Mucosa of stomach (tissue), 1 donor: ENCODE data around the gene LARGE1.

ENCODE experiments used
- H3K27me3 ChIP-seq: one replicate; pipeline ENCODE4 v1.7.0; 2013; ENCODE audit warnings: mild to moderate bottlenecking, low read length; ENCODE audit not compliant: control insufficient read depth, insufficient read depth
- H3K36me3 ChIP-seq: one replicate; pipeline ENCODE4 v1.7.0; 2013; ENCODE audit warnings: low read length; ENCODE audit not compliant: control insufficient read depth, insufficient read depth
- H3K4me1 ChIP-seq: one replicate; pipeline ENCODE4 v1.7.0; 2013; ENCODE audit warnings: mild to moderate bottlenecking, low read length; ENCODE audit not compliant: control insufficient read depth, insufficient read depth
- H3K4me3 ChIP-seq: one replicate; pipeline ENCODE4 v1.7.0; 2013; ENCODE audit warnings: low read length
- H3K9ac ChIP-seq: one replicate; pipeline ENCODE4 v1.7.0; 2013; ENCODE audit warnings: mild to moderate bottlenecking, low read length, moderate library complexity
- H3K9me3 ChIP-seq: one replicate; pipeline ENCODE4 v1.7.0; 2013; ENCODE audit warnings: mild to moderate bottlenecking, low read length, moderate library complexity; ENCODE audit not compliant: control insufficient read depth
- donor health status: Pancreatic carcinoma.

Gene LARGE1

GRCh38 chr22:33848251-33848650 lies 72.0 kb downstream of the LARGE1 start:
- Histone ChIP-seq H3K36me3 (no peaks in the 10 kb centered on the region), H3K27me3 (no peaks in the 10 kb centered on the region), H3K4me1 (peaks cover 28% of the 10 kb centered on the region), H3K4me3 (no peak overlapping the region), H3K9me3 (no peaks in the 10 kb centered on the region), H3K9ac (no peak overlapping the region)

- Histone ChIP-seq H3K9me3 (no peaks in the 10 kb centered on the region), H3K36me3 (no peaks in the 10 kb centered on the region), H3K27me3 (no peaks in the 10 kb centered on the region), H3K9ac (no peak overlapping the region), H3K4me1 (no peaks in the 10 kb centered on the region), H3K4me3 (no peak overlapping the region)
These were observed 76.0 kb downstream of the LARGE1 start for GRCh38 chr22:33844273-33844672.

DNA sequence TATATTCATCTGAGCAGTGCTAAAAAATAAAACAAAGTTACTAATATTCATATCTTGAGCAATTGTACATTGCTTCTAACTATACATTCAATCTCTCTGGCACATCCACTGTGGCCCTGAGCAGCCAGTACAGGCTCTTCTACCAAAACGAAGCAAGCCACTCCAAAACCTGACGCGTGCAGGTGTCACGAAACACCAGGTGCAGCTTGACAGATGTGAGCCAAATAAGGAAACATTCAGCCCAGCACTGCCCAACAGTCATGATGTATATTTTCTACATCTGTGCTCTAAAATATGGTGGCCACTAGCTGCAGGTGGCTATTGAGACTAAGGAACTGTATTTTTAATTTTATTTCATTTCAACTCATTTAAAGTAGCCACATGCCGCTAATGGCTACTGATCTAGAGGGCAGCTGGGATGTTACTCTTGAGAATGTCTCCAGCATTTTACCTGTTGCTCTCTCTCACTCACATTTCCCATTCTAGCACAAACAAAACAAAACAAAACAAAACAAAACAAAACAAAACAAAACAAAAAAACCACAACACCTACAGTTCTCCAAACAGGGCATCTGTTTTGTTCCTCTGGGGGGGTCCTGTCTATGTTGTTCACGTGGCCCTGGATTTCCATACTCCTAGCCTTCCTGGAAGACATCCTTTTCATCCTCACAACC lies 77.7 kb downstream of the LARGE1 start:
- Histone ChIP-seq H3K9me3 (no peaks in the 10 kb centered on the region), H3K4me3 (no peak overlapping the region), H3K9ac (no peak overlapping the region), H3K4me1 (no peaks in the 10 kb centered on the region), H3K27me3 (no peaks in the 10 kb centered on the region), H3K36me3 (no peaks in the 10 kb centered on the region)

GRCh38 chr22:33842006-33842354 lies 78.3 kb downstream of the LARGE1 start:
- Histone ChIP-seq H3K4me1 (no peaks in the 10 kb centered on the region), H3K27me3 (no peaks in the 10 kb centered on the region), H3K9me3 (no peaks in the 10 kb centered on the region), H3K9ac (no peak overlapping the region), H3K36me3 (no peaks in the 10 kb centered on the region), H3K4me3 (no peak overlapping the region)

- Histone ChIP-seq H3K9me3 (no peaks in the 10 kb centered on the region), H3K36me3 (no peaks in the 10 kb centered on the region), H3K4me1 (peaks cover 1% of the 10 kb centered on the region), H3K9ac (no peak overlapping the region), H3K4me3 (no peak overlapping the region), H3K27me3 (no peaks in the 10 kb centered on the region)
These were observed 78.8 kb downstream of the LARGE1 start for GRCh38 chr22:33841281-33842005.

- Histone ChIP-seq H3K27me3 (no peaks in the 10 kb centered on the region), H3K36me3 (no peaks in the 10 kb centered on the region), H3K9me3 (no peaks in the 10 kb centered on the region), H3K9ac (no peak overlapping the region), H3K4me1 (peaks cover 9% of the 10 kb centered on the region), H3K4me3 (no peak overlapping the region)
These were observed 81.6 kb downstream of the LARGE1 start for GRCh38 chr22:33838644-33839043.

- H3K9ac ChIP-seq = no peak overlapping the region
- H3K36me3 ChIP-seq = no peaks in the 10 kb centered on the region
- H3K4me3 ChIP-seq = no peak overlapping the region
- H3K4me1 ChIP-seq = peaks cover 10% of the 10 kb centered on the region
- no peaks in the 10 kb centered on the region for H3K9me3 ChIP-seq
- no peaks in the 10 kb centered on the region for H3K27me3 ChIP-seq
These were observed 82.5 kb downstream of the LARGE1 start for GRCh38 chr22:33837826-33838225.

GRCh38 chr22:33835265-33835664 lies 85.0 kb downstream of the LARGE1 start:
- Histone ChIP-seq H3K4me3 (no peak overlapping the region), H3K9ac (no peak overlapping the region), H3K9me3 (no peaks in the 10 kb centered on the region), H3K27me3 (no peaks in the 10 kb centered on the region), H3K4me1 (peaks cover 17% of the 10 kb centered on the region), H3K36me3 (no peaks in the 10 kb centered on the region)

- H3K27me3 ChIP-seq = no peaks in the 10 kb centered on the region
- peaks cover 17% of the 10 kb centered on the region for H3K4me1 ChIP-seq
- H3K9me3 ChIP-seq = no peaks in the 10 kb centered on the region
- H3K36me3 ChIP-seq = no peaks in the 10 kb centered on the region
- H3K4me3 ChIP-seq = no peak overlapping the region
- no peak overlapping the region for H3K9ac ChIP-seq
These were observed 87.6 kb downstream of the LARGE1 start for GRCh38 chr22:33832558-33833151.

DNA sequence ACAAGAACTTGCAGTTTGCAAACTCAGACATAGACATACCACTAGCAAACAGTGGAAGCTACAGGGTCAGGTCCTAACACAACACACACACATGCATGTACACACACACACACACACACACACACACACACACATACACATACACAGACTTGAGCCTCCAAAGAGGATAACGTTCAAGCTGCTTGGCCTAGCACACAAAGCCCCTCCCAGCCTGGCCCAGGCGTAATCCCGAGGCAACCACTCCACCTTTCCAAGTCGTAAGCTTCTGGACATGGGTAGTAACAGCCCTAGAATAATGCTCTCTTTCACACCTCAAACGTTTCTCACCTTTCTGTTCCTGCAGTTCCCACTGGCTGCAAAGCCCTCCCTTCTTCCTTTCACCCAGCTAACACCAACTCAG lies 88.6 kb downstream of the LARGE1 start:
- Histone ChIP-seq H3K36me3 (no peaks in the 10 kb centered on the region), H3K4me1 (peaks cover 17% of the 10 kb centered on the region), H3K4me3 (no peak overlapping the region), H3K9ac (no peak overlapping the region), H3K9me3 (no peaks in the 10 kb centered on the region), H3K27me3 (no peaks in the 10 kb centered on the region)

DNA sequence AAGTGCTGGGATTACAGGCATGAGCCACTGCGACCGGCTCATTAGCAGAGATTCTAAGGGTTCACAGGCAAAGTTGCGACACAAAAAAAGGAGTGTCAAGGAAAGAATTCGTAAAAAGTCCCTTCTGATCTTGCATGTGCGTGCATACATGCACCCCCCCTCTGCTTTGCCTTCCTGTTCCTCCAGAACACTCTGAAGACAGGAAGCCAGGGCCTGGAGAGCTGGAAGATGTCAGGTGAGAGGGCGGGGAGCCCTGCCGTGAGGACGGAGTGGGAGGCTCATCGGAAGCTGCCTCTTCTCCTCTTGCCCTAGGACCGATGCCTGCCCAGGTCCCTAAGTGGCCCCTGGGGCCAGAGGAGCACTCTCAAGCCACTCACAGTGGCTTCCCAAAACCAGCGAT lies 89.1 kb downstream of the LARGE1 start:
- Histone ChIP-seq H3K4me1 (peaks cover 13% of the 10 kb centered on the region), H3K9ac (no peak overlapping the region), H3K27me3 (no peaks in the 10 kb centered on the region), H3K36me3 (no peaks in the 10 kb centered on the region), H3K9me3 (no peaks in the 10 kb centered on the region), H3K4me3 (no peak overlapping the region)

DNA sequence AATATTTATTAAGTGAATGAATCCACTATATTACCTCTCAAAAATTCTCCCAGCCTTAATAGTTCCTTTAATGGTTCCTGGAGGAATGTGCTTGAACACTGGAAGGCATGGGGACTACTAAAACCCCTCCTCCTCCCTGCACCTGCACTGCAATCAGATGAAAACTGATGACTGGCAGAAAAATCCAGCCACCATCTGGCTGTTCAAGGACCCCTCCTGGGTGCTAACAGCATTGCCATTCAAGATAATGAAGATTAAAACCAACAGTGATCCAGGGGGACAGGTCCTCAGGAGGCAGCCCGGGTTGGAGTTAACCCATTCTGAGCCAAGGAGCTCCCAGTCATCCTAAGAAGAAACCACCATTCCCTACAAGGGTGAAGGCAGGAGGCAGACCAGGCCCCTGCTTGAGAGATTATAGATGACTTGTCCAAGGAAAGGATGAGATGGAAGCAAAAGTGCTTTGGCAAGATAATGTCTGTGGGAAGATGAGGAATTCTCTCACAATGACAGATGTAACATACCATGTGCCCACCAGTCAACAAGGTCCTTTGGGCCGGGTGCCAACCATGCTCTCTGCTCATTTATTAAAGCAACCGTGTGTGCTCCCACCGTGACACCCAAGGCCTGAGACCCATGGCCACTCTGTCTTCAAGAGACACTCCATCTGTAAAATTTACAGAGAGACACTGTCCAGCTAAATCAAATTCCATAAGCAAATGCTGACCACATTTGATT lies 90.6 kb downstream of the LARGE1 start:
- Histone ChIP-seq H3K36me3 (no peaks in the 10 kb centered on the region), H3K27me3 (no peaks in the 10 kb centered on the region), H3K4me3 (no peak overlapping the region), H3K9ac (no peak overlapping the region), H3K4me1 (peaks cover 8% of the 10 kb centered on the region), H3K9me3 (no peaks in the 10 kb centered on the region)
